Smooth muscle cell (in vitro differentiated cells): ENCODE results near the gene ARID1A. TPM values are rescaled to one million over a fixed set of nuclear protein-coding genes. Genes with fewer than 3 reads are reported as not detected.

Experiments used
- DNase-seq: peaks from one replicate; lab custom pipeline; 2025; ENCODE audit not compliant: unreplicated experiment; lab: John Stamatoyannopoulos, UW
- H2AFZ ChIP-seq: fragments of 200-600 bp; sonication (generic); 2 replicates; pipeline ENCODE4 v1.6.0; 2016; ENCODE audit warnings: antibody characterized with exemption, low read depth, mild to moderate bottlenecking
- H3F3A ChIP-seq: fragments of 200-600 bp; sonication (generic); 2 replicates; pipeline ENCODE4 v1.6.0; 2017; ENCODE audit warnings: antibody characterized with exemption, low read depth
- H3K27ac ChIP-seq: fragments of 200-600 bp; sonication (generic); 2 replicates; pipeline ENCODE4 v1.5.1; 2016; ENCODE audit warnings: low read depth, mild to moderate bottlenecking
- H3K27me3 ChIP-seq: fragments of 200-600 bp; sonication (generic); 2 replicates; pipeline ENCODE4 v1.6.1; 2016; ENCODE audit warnings: low read depth, mild to moderate bottlenecking
- H3K36me3 ChIP-seq: fragments of 200-600 bp; sonication (generic); 2 replicates; pipeline ENCODE4 v1.5.1; 2016; ENCODE audit warnings: low read depth
- H3K4me1 ChIP-seq: fragments of 200-600 bp; sonication (generic); 2 replicates; pipeline ENCODE4 v1.5.1; 2016; ENCODE audit warnings: low read depth
- H3K4me2 ChIP-seq: fragments of 200-600 bp; sonication (generic); 2 replicates; pipeline ENCODE4 v1.6.0; 2016; ENCODE audit warnings: mild to moderate bottlenecking
- H3K4me3 ChIP-seq: fragments of 200-600 bp; sonication (generic); 2 replicates; pipeline ENCODE4 v1.5.1; 2016; ENCODE audit warnings: mild to moderate bottlenecking
- H3K79me2 ChIP-seq: fragments of 200-600 bp; sonication (generic); 2 replicates; pipeline ENCODE4 v1.6.0; 2016; ENCODE audit warnings: low read depth, mild to moderate bottlenecking
- H3K9ac ChIP-seq: fragments of 200-600 bp; sonication (generic); 2 replicates; pipeline ENCODE4 v1.6.0; 2016; ENCODE audit warnings: low read depth
- H3K9me3 ChIP-seq: fragments of 200-600 bp; sonication (generic); replicated peaks from 2 replicates; pipeline ENCODE4 v1.5.1; 2016; ENCODE audit warnings: low read depth
- H4K20me1 ChIP-seq: fragments of 200-600 bp; sonication (generic); 2 replicates; pipeline ENCODE4 v1.6.0; 2016; ENCODE audit warnings: low read depth
- CTCF ChIP-seq: fragments of 200-600 bp; sonication (generic); IDR thresholded peaks from 2 replicates; pipeline ENCODE4 v1.5.1; 2017; ENCODE audit warnings: borderline replicate concordance, mild to moderate bottlenecking, antibody characterized with exemption; ENCODE audit not compliant: insufficient read depth, poor library complexity, severe bottlenecking
- WGBS: methylation state at CpG from one replicate; pipeline ENCODE4 v1.1.7; 2016; ENCODE audit warnings: low lambda C conversion rate; 5-methylcytosine and 5-hydroxymethylcytosine counted together
- polyA plus RNA-seq: library from polyadenylated mRNA; unstranded; fragments of >200 nt; fragmentation: Nextera tagmentation; extraction: Ambion mirVana; gene quantifications from 2 replicates; pipeline ENCODE4 v1.2.1, GENCODE V29; 2016
- total RNA-seq: library from RNA; depleted of rRNA; stranded (reverse); fragments of >200 nt; gene quantifications from 2 replicates; pipeline ENCODE4 v1.2.3, GENCODE V29; 2014

ARID1A gene
- total and polyA plus RNA-seq, 2 experiments from 2014 or later: 17.5 to 33.1 TPM

GRCh38 chr1:26788515-26788785, 92.6 kb downstream of the ARID1A start:
- Histone ChIP-seq H3K4me2 (peak overlapping the region; percentile 89), H3K36me3 (no peaks in the 10 kb centered on the region), H4K20me1 (peaks cover under 1% of the 10 kb centered on the region), H3K79me2 (no peaks in the 10 kb centered on the region), H3K27me3 (no peaks in the 10 kb centered on the region), H3K9ac (peak overlapping the region; percentile 88), H3K4me3 (peak overlapping the region; percentile 81), H3K9me3 (no peaks in the 10 kb centered on the region), H3K4me1 (peaks cover 25% of the 10 kb centered on the region), H3F3A (peaks cover 18% of the 10 kb centered on the region), H3K27ac (peak overlapping the region; percentile 95), H2AFZ (peak overlapping the region; percentile 73)
- WGBS: 28% methylated on average over 10 of the region's 10 CpGs
- no peak for TF ChIP-seq CTCF
- no peak for DNase-seq

GRCh38 chr1:26788836-26789611, 93.2 kb downstream of the ARID1A start:
- WGBS: 6% methylated on average over 19 of the region's 19 CpGs
- H3K4me1 ChIP-seq: peaks cover 25% of the 10 kb centered on the region
- peak overlapping the region; percentile 95 for H3K27ac ChIP-seq
- H3K9ac ChIP-seq: peak overlapping the region; percentile 88
- H3K9me3 ChIP-seq: no peaks in the 10 kb centered on the region
- peaks cover 14% of the 10 kb centered on the region for H3F3A ChIP-seq
- no peaks in the 10 kb centered on the region for H4K20me1 ChIP-seq
- TF ChIP-seq CTCF: peak; percentile 91
- peak; percentile 19 for DNase-seq
- no peak overlapping the region for H2AFZ ChIP-seq
- H3K79me2 ChIP-seq: no peaks in the 10 kb centered on the region
- H3K4me2 ChIP-seq: peak overlapping the region; percentile 89
- H3K36me3 ChIP-seq: no peaks in the 10 kb centered on the region
- no peaks in the 10 kb centered on the region for H3K27me3 ChIP-seq
- peak overlapping the region; percentile 81 for H3K4me3 ChIP-seq

GRCh38 chr1:26789612-26789865, 93.7 kb downstream of the ARID1A start:
- WGBS: 75% methylated on average over 3 of the region's 3 CpGs
- H4K20me1 ChIP-seq: no peaks in the 10 kb centered on the region
- no peak overlapping the region for H2AFZ ChIP-seq
- H3K9me3 ChIP-seq: no peaks in the 10 kb centered on the region
- no peak for TF ChIP-seq CTCF
- H3K4me3 ChIP-seq: no peak overlapping the region
- no peak overlapping the region for H3K4me2 ChIP-seq
- no peak for DNase-seq
- H3F3A ChIP-seq: peaks cover 11% of the 10 kb centered on the region
- H3K4me1 ChIP-seq: peaks cover 25% of the 10 kb centered on the region
- no peak overlapping the region for H3K27ac ChIP-seq
- no peaks in the 10 kb centered on the region for H3K36me3 ChIP-seq
- no peaks in the 10 kb centered on the region for H3K79me2 ChIP-seq
- H3K9ac ChIP-seq: no peak overlapping the region
- no peaks in the 10 kb centered on the region for H3K27me3 ChIP-seq

GRCh38 chr1:26789931-26790330, 94.1 kb downstream of the ARID1A start:
- no peak overlapping the region for H3K9ac ChIP-seq
- no peaks in the 10 kb centered on the region for H3K9me3 ChIP-seq
- TF ChIP-seq CTCF: no peak
- H3K27ac ChIP-seq: no peak overlapping the region
- no peak overlapping the region for H3K4me2 ChIP-seq
- H3F3A ChIP-seq: peaks cover 11% of the 10 kb centered on the region
- no peaks in the 10 kb centered on the region for H3K27me3 ChIP-seq
- 84% methylated on average over 4 of the region's 4 CpGs for WGBS
- H3K4me1 ChIP-seq: peaks cover 25% of the 10 kb centered on the region
- H3K79me2 ChIP-seq: no peaks in the 10 kb centered on the region
- H2AFZ ChIP-seq: no peak overlapping the region
- no peaks in the 10 kb centered on the region for H3K36me3 ChIP-seq
- DNase-seq: no peak
- H3K4me3 ChIP-seq: no peak overlapping the region
- H4K20me1 ChIP-seq: no peaks in the 10 kb centered on the region
